Skin epidermis (tissue), 12 donors: Measurements from ENCODE around the gene DHCR24.

Experiments used
- H3K27ac ChIP-seq, 21 experiments: fragments of 200-600 bp; sonication (generic) in 11 of 21; one replicate each; pipeline ENCODE4 v1.5.0; 2020; ENCODE audit warnings: mild to moderate bottlenecking in 3 of 21, inconsistent platforms in 2 of 21, moderate library complexity in 2 of 21
- H3K4me3 ChIP-seq, 7 experiments: fragments of 200-600 bp; sonication (generic) in 2 of 7; one replicate each; pipeline ENCODE4 v1.5.0; 2020; ENCODE audit warnings: inconsistent platforms in 2 of 7, mild to moderate bottlenecking in 2 of 7, moderate library complexity in 1 of 7

The DHCR24 gene

GRCh38 chr1:54808443-54809207, 78.4 kb downstream of the DHCR24 start:
- H3K27ac ChIP-seq, result no peak overlapping the region
- H3K4me3 ChIP-seq, result no peak overlapping the region

- peak overlapping the region in 5 of 21 experiments; percentile 30 to 54 (median 43) for H3K27ac ChIP-seq
- no peak overlapping the region for H3K4me3 ChIP-seq
Observed at GRCh38 chr1:54807756-54808155, 79.2 kb downstream of the DHCR24 start.

GRCh38 chr1:54806931-54807611, 79.9 kb downstream of the DHCR24 start:
- H3K27ac ChIP-seq, result peak overlapping the region in 5 of 21 experiments; percentile 30 to 54 (median 43)
- no peak overlapping the region for H3K4me3 ChIP-seq

GRCh38 chr1:54805981-54806381, 81.0 kb downstream of the DHCR24 start:
- H3K4me3 ChIP-seq, result no peak overlapping the region
- H3K27ac ChIP-seq, result no peak overlapping the region

GRCh38 chr1:54805466-54805865, 81.5 kb downstream of the DHCR24 start:
- peak overlapping the region in 1 of 21 experiments; percentile 41 for H3K27ac ChIP-seq

GRCh38 chr1:54804471-54805132, 82.4 kb downstream of the DHCR24 start:
- H3K4me3 ChIP-seq, result no peak overlapping the region
- peak overlapping the region in 2 of 21 experiments; percentile 8 to 41 for H3K27ac ChIP-seq

More at GRCh38 chr1:54805466-54805865, 81.5 kb downstream of the DHCR24 start:
- no peak overlapping the region for H3K4me3 ChIP-seq

GRCh38 chr1:54803761-54804470, 83.1 kb downstream of the DHCR24 start:
- Histone ChIP-seq H3K27ac (peak overlapping the region in 1 of 21 experiments; percentile 8), H3K4me3 (no peak overlapping the region)

GRCh38 chr1:54800899-54801759, 85.9 kb downstream of the DHCR24 start, which contains the start of gene TTC22:
TTC22 (minus strand) TSS chr1:54801323; CDS start chr1:54801163, 160 bp downstream.
- Histone ChIP-seq H3K4me3 (peak within 1 kb of the TSS; percentile 49 to 61 (median 53)), H3K27ac (peak within 1 kb of the TSS; percentile 45 to 94 (median 82))

- Histone ChIP-seq H3K4me3 (peak overlapping the region; percentile 49 to 61 (median 53)), H3K27ac (peak overlapping the region; percentile 45 to 94 (median 82))
Observed at GRCh38 chr1:54800041-54800898, 86.7 kb downstream of the DHCR24 start.
